GM12891 (cell line): ENCODE data around the gene HK3.

Experiments
- PAX5 ChIP-seq: IDR thresholded peaks from 2 replicates; pipeline ENCODE4 v1.6.1; 2011; ENCODE audit warnings: low read length, moderate library complexity, mild to moderate bottlenecking; ENCODE audit not compliant: insufficient read depth, severe bottlenecking
- POLR2A ChIP-seq: IDR thresholded peaks from 2 replicates; pipeline ENCODE4 v1.6.1; 2011; ENCODE audit warnings: low read depth, low read length, control low read depth
- POLR2AphosphoS5 ChIP-seq: IDR thresholded peaks from 2 replicates; pipeline ENCODE4 v1.6.1; 2011; ENCODE audit warnings: low read depth, low read length, control low read depth
- POU2F2 ChIP-seq: IDR thresholded peaks from 2 replicates; pipeline ENCODE4 v1.6.1; 2011; ENCODE audit warnings: low read depth, mild to moderate bottlenecking, control low read depth, low read length, moderate library complexity
- SPI1 ChIP-seq: IDR thresholded peaks from 2 replicates; pipeline ENCODE4 v1.6.1; 2011; ENCODE audit warnings: low read depth, low read length, control low read depth
- TAF1 ChIP-seq: IDR thresholded peaks from 2 replicates; pipeline ENCODE4 v1.6.1; 2011; ENCODE audit warnings: low read depth, low read length, control low read depth

GRCh38 chr5:176859916-176860315 is 39.2 kb downstream of the HK3 start:
- no peak for TF ChIP-seq PAX5
- no peak for TF ChIP-seq POLR2A
- TF ChIP-seq SPI1 = no peak
- TF ChIP-seq POLR2AphosphoS5 = no peak
- no peak for TF ChIP-seq TAF1
- no peak for TF ChIP-seq POU2F2
